Measurements from ENCODE around the gene RIPK4.

Gene RIPK4

DNA sequence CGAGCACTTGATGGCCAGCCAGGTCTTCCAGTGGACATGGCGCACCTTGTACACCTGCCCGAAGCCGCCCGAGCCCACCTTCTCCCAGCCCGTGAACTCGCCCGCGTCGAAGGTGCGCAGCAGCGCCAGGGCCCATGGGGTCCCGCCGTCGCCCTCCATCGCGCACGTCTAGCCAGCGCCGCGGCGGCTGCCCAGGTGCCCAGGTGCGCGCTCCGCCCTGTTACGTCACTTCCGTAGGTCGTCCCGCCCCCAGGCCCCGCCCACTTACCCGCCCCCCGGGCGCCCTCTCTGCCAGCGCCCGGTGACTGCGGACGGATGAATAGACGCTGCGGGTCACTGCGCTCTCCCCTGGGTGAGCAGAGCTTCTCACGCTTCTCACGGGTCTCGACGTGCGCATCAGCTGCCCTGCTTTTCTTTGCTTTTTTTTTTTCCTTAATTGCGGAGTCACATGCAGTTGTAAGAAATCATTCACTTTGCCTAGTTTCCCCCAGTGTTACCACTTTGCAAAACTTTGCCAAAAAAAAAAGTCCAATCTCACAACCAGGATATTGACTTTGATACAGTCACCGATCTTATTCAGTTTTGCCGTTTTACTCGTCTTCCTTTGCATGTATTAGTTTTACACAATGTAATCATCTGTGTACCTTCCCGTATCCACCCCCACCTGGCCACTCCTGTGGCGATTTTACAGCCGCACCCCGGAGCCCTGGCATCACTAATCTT lies at the start of gene RIPK4:
RIPK4 (minus strand) TSS at position 170 of the 723 bp plus-strand sequence; CDS start at position 159, 11 bp downstream.
- H3K9me3 Mint-ChIP-seq = no peaks in the 10 kb centered on the region
- H3K36me3 Mint-ChIP-seq (ENCODE audit: low read depth) = peaks cover 4% of the 10 kb centered on the region
- H3K4me3 Mint-ChIP-seq = peak within 1 kb of the TSS; percentile 81
- H3K27me3 Mint-ChIP-seq (ENCODE audit: low read depth) = peaks cover 81% of the 10 kb centered on the region
- peaks cover 22% of the 10 kb centered on the region for H3K4me1 Mint-ChIP-seq (ENCODE audit: low read depth)
- peak within 1 kb of the TSS; percentile 8 for H3K27ac Mint-ChIP-seq
- no peak for DNase-seq (ENCODE audit: low spot score)

DNA sequence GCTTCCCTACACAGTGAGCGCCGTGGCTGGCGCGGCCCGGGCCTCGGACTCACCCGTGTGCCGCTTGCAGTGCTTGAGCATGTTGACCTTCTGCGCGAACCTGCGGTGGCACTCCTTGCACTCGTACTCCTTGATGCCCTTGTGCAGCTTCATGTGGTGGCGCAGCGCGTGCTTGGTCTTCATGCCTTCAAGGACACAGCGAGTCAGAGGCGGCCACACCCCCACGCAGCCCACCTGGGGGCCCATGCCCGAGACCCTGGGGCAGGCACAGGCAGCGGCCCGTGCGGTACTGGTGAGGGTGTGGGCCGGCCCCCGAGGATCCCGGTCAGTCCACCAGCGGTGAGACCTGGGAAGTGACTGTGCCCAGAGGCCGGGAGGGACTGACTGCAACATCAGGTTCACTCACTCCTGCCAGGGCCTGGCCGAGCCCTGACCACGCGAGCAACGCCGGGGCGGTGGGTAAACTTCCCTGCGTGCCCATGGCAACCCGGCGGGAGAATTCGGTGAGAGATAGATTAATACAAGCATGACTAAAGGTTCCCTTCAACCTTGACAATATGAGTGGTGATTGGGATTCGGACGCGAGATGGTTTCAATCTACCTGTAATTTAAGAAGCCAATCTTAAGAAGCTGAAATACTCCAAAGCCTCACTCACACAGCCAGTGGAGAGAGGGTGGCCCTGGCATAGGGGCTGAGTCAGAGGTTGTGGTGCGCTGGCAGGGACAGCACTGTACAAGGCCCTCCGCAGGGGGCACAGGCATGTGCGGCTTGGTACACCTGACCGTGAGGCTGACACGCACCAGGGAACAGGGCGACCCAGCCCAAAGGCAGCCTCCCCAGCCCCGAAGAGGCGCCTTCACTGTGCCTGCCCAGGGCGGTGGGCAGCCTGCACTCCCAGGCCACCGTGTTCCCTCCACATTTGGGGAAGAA lies 49.1 kb upstream of the RIPK4 start:
- no peak for DNase-seq (ENCODE audit: low spot score)
- Mint-ChIP-seq H3K27me3 (ENCODE audit: low read depth) (no peaks in the 10 kb centered on the region), H3K4me1 (ENCODE audit: low read depth) (peaks cover 1% of the 10 kb centered on the region), H3K27ac (no peak overlapping the region), H3K9me3 (no peaks in the 10 kb centered on the region), H3K4me3 (no peak overlapping the region), H3K36me3 (ENCODE audit: low read depth) (peaks cover 9% of the 10 kb centered on the region)

DNA sequence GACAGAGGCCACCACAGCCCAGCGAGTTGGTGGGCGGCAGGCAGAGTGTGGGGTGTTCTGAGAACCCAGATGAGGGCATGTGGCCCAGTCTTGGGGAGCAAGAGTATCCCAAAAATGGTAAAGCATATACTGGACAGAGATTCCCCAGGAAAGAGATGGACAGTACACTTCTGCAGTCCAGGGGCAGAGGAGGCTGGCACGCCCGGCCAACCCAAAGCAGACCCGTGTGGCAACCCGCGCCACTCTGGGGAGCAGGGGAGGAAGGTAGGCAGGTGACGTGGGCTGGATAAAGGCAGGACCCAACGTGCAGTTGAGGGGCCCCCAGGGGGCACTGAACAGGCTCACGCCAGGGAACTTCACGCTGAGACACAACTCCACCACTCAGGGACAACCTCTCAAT lies 46.4 kb upstream of the RIPK4 start:
- H3K4me1 Mint-ChIP-seq (ENCODE audit: low read depth) = peaks cover 1% of the 10 kb centered on the region
- H3K9me3 Mint-ChIP-seq = no peaks in the 10 kb centered on the region
- H3K36me3 Mint-ChIP-seq (ENCODE audit: low read depth) = peaks cover 17% of the 10 kb centered on the region
- H3K4me3 Mint-ChIP-seq = no peak overlapping the region
- DNase-seq (ENCODE audit: low spot score) = no peak
- H3K27me3 Mint-ChIP-seq (ENCODE audit: low read depth) = no peaks in the 10 kb centered on the region
- no peak overlapping the region for H3K27ac Mint-ChIP-seq

DNA sequence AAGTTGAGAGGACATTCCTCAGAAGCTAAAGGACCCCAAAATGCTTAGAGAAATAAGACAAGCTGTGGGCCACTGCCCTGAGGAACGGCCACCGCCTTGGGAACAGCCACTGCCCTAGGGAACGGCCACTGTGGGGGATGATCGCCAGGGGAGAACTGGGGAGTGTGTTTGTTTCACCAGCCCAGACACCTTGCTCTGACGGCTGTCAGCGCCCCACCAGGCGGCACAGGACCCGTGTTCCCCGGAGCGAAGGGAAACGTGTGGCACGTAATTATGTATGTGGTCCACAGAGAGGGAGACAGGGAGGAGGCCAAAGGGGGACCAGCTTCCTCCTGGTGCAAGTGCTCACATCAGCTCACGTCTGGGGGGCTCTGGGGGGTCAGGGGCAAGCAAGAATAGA lies 45.8 kb upstream of the RIPK4 start:
- H3K4me1 Mint-ChIP-seq (ENCODE audit: low read depth) = peaks cover 1% of the 10 kb centered on the region
- no peak for DNase-seq (ENCODE audit: low spot score)
- no peak overlapping the region for H3K4me3 Mint-ChIP-seq
- H3K36me3 Mint-ChIP-seq (ENCODE audit: low read depth) = peaks cover 21% of the 10 kb centered on the region
- no peaks in the 10 kb centered on the region for H3K27me3 Mint-ChIP-seq (ENCODE audit: low read depth)
- no peaks in the 10 kb centered on the region for H3K9me3 Mint-ChIP-seq
- no peak overlapping the region for H3K27ac Mint-ChIP-seq

DNA sequence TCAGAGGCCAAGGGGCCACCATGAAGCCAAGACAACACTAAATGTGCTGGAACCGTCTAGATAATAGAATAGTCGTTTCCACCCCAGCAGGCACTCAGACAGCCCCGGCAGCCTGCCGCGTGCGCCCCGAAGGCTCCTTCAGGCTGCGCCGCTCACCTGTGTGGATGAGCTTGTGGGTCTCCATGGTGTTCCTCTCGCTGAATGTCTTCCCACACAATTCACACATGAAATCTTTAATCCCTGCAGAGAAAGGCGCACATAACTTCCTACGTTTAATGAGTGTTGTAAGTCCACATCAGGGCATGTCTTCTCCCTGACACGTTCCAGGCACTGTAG lies 43.7 kb upstream of the RIPK4 start:
- no peak overlapping the region for H3K27ac Mint-ChIP-seq
- no peaks in the 10 kb centered on the region for H3K27me3 Mint-ChIP-seq (ENCODE audit: low read depth)
- peaks cover 32% of the 10 kb centered on the region for H3K36me3 Mint-ChIP-seq (ENCODE audit: low read depth)
- H3K4me3 Mint-ChIP-seq = no peak overlapping the region
- H3K4me1 Mint-ChIP-seq (ENCODE audit: low read depth) = peaks cover 2% of the 10 kb centered on the region
- H3K9me3 Mint-ChIP-seq = peaks cover 6% of the 10 kb centered on the region
- no peak for DNase-seq (ENCODE audit: low spot score)

DNA sequence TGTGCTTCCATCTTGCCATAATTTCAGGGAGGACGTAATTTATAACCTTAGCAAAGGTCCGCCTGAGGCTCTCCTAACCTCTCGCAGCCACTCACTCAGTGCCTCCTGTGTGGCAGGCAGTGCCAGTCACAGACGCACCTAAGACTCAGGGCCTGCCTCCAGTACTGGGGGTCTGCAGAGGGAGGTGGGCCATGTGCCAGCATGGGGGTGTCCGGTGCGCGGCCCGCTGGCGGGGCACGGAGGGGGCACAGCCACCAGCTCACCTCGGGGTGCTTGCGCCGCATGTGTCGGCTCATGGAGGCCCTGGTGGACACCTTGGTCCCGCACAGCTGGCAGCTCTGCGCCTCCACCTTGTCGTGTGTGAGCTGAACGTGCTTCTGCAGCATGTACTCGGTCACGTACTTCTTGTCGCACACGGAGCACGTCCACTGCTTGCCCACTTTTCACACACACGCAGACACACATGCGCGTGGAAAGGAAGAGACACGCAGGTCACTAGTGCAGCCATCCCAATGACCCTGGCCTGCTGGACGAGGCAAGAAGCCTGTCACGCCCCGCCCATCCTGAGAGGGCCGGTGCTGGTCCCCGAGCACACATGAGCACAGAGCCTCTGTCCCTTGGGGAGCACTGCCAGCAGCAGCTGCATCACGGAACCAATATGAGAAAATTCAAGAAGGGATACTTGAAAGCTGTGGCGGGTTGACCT lies 43.2 kb upstream of the RIPK4 start:
- Mint-ChIP-seq H3K36me3 (ENCODE audit: low read depth) (peaks cover 32% of the 10 kb centered on the region), H3K27me3 (ENCODE audit: low read depth) (no peaks in the 10 kb centered on the region), H3K4me1 (ENCODE audit: low read depth) (peaks cover 2% of the 10 kb centered on the region), H3K4me3 (no peak overlapping the region), H3K27ac (no peak overlapping the region), H3K9me3 (peaks cover 6% of the 10 kb centered on the region)
- no peak for DNase-seq (ENCODE audit: low spot score)

GRCh38 chr21:41808846-41809245 lies 42.0 kb upstream of the RIPK4 start:
- H3K4me1 Mint-ChIP-seq (ENCODE audit: low read depth) = peaks cover 2% of the 10 kb centered on the region
- H3K27me3 Mint-ChIP-seq (ENCODE audit: low read depth) = no peaks in the 10 kb centered on the region
- H3K9me3 Mint-ChIP-seq = peaks cover 6% of the 10 kb centered on the region
- no peak for DNase-seq (ENCODE audit: low spot score)
- no peak overlapping the region for H3K27ac Mint-ChIP-seq
- no peak overlapping the region for H3K4me3 Mint-ChIP-seq
- peaks cover 27% of the 10 kb centered on the region for H3K36me3 Mint-ChIP-seq (ENCODE audit: low read depth)

DNA sequence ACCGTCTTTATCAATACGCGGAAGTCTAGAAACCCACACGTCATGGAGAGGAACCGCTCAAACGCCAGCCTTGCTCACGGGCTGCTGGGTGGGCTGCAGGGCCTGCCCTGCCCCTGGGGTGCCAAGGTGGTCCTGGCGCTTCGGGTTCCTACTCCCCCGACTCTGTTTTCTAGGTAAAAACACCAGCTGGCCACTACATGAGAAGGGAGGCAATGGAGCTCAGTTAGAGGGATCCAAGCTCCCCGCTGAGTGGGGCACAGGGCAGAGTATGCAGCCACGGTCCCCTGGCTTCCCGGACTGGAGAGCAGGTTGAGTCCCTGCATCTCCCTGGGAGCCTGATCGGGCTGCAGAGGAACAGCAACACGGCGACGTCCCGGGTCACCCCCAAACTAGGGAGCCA lies 41.2 kb upstream of the RIPK4 start:
- Mint-ChIP-seq H3K27me3 (ENCODE audit: low read depth) (no peaks in the 10 kb centered on the region), H3K4me1 (ENCODE audit: low read depth) (peaks cover 2% of the 10 kb centered on the region), H3K9me3 (peaks cover 6% of the 10 kb centered on the region), H3K4me3 (no peak overlapping the region), H3K27ac (no peak overlapping the region), H3K36me3 (ENCODE audit: low read depth) (peaks cover 27% of the 10 kb centered on the region)
- DNase-seq (ENCODE audit: low spot score) = no peak

DNA sequence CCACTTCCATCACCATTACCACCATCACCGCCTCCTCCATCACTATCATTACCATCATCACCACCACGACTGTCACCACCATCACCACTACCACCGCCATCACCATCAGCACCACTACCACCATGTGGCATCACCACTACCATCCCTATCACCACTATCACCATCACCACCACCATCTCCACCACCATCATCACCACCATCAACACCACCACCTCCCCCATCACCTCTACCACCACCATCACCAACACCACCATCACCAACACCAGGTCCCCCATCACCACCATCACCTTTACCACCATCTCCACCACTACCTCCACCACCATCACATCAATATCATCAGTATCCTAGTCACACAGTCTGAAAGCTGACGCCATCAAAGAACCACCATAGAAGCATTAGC lies 39.9 kb upstream of the RIPK4 start:
- Mint-ChIP-seq H3K27me3 (ENCODE audit: low read depth) (no peaks in the 10 kb centered on the region), H3K4me1 (ENCODE audit: low read depth) (peaks cover 2% of the 10 kb centered on the region), H3K36me3 (ENCODE audit: low read depth) (peaks cover 27% of the 10 kb centered on the region), H3K9me3 (peaks cover 6% of the 10 kb centered on the region), H3K27ac (no peak overlapping the region), H3K4me3 (no peak overlapping the region)
- DNase-seq (ENCODE audit: low spot score) = no peak

GRCh38 chr21:41805643-41806042 lies 38.8 kb upstream of the RIPK4 start:
- no peak for DNase-seq (ENCODE audit: low spot score)
- Mint-ChIP-seq H3K27ac (no peak overlapping the region), H3K27me3 (ENCODE audit: low read depth) (no peaks in the 10 kb centered on the region), H3K9me3 (peaks cover 6% of the 10 kb centered on the region), H3K36me3 (ENCODE audit: low read depth) (peaks cover 24% of the 10 kb centered on the region), H3K4me3 (no peak overlapping the region), H3K4me1 (ENCODE audit: low read depth) (peaks cover 2% of the 10 kb centered on the region)

DNA sequence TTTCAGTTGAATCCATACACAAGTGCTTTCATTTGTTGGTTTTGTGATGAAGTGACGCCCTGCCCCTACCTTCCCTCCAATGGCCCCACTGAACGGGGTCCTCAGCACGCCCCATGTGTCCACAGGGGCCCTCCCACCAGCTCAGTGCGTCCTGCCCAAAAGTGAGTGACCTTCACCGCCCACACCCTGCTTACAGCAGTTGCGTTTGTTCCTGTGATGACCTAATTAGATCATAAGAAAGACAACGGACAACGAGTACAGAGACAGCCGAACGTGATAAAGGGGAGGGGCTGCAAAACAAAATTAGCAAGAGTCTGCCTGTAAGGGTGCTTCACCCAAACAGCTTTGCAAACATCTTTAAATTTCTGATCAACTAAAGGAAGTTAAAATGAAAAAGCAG lies 38.2 kb upstream of the RIPK4 start:
- Mint-ChIP-seq H3K36me3 (ENCODE audit: low read depth) (peaks cover 23% of the 10 kb centered on the region), H3K9me3 (peaks cover 6% of the 10 kb centered on the region), H3K27ac (no peak overlapping the region), H3K27me3 (ENCODE audit: low read depth) (no peaks in the 10 kb centered on the region), H3K4me1 (ENCODE audit: low read depth) (peaks cover 2% of the 10 kb centered on the region), H3K4me3 (no peak overlapping the region)
- DNase-seq (ENCODE audit: low spot score) = no peak

- H3K27ac Mint-ChIP-seq = no peak overlapping the region
- no peak overlapping the region for H3K4me3 Mint-ChIP-seq
Measured at GRCh38 chr21:41804381-41804780, 37.5 kb upstream of the RIPK4 start.

GRCh38 chr21:41803316-41803715 lies 36.5 kb upstream of the RIPK4 start:
- Mint-ChIP-seq H3K9me3 (peaks cover 6% of the 10 kb centered on the region), H3K4me3 (no peak overlapping the region), H3K27ac (no peak overlapping the region), H3K4me1 (ENCODE audit: low read depth) (peaks cover 2% of the 10 kb centered on the region), H3K36me3 (ENCODE audit: low read depth) (peaks cover 20% of the 10 kb centered on the region), H3K27me3 (ENCODE audit: low read depth) (no peaks in the 10 kb centered on the region)
- no peak for DNase-seq (ENCODE audit: low spot score)

More at GRCh38 chr21:41804381-41804780, 37.5 kb upstream of the RIPK4 start:
- Mint-ChIP-seq H3K36me3 (ENCODE audit: low read depth) (peaks cover 23% of the 10 kb centered on the region), H3K4me1 (ENCODE audit: low read depth) (peaks cover 2% of the 10 kb centered on the region), H3K27me3 (ENCODE audit: low read depth) (no peaks in the 10 kb centered on the region), H3K9me3 (peaks cover 6% of the 10 kb centered on the region)
- no peak for DNase-seq (ENCODE audit: low spot score)

DNA sequence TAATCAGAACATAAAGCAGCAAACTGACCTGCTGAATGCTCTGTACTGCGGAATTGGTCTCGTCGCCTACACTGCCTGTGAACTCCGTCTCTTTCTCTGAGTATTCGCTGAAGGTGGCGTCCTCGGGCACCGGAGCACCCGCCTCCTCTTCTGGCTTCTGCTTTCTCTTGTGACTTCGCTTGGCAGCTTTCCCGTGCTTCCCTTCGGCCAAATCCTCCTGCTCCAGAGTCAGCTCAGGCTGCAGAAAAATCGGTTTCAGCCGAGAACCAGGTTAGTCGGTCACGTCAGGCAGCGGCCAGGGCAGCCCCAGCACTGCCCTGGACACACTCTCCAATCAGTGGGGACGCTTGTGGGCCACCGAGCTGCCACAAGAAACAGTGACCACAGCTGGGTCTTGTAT lies 35.8 kb upstream of the RIPK4 start:
- H3K27ac Mint-ChIP-seq = no peak overlapping the region

More for the DNA sequence above, 35.8 kb upstream of the RIPK4 start:
- peaks cover 6% of the 10 kb centered on the region for H3K9me3 Mint-ChIP-seq
- peaks cover 2% of the 10 kb centered on the region for H3K4me1 Mint-ChIP-seq (ENCODE audit: low read depth)
- no peak for DNase-seq (ENCODE audit: low spot score)
- peaks cover 15% of the 10 kb centered on the region for H3K36me3 Mint-ChIP-seq (ENCODE audit: low read depth)
- H3K27me3 Mint-ChIP-seq (ENCODE audit: low read depth) = no peaks in the 10 kb centered on the region
- H3K4me3 Mint-ChIP-seq = no peak overlapping the region

Data from T-helper 2 cell treated with Interferon-gamma antibody and Interleukin-4, amounts not matched to agents 5 μg/mL and 100 μg/mL, for 36 hours (primary cell).